Heart left ventricle (tissue), 13 donors: Measurements from ENCODE around the gene HPSE2.

Experiments
- POLR2A ChIP-seq, 2 donors: fragments of 450-650 bp; IDR thresholded peaks; one replicate each; pipeline ENCODE4 v1.6.1; 2017; ENCODE audit warnings: antibody characterized with exemption in 2 of 2, mild to moderate bottlenecking in 2 of 2, moderate library complexity in 2 of 2
- TF ChIP-seq, protein P1 (sequence below), 12 donors: fragments of 200-600 bp; sonication (generic) in 4 of 12; IDR thresholded peaks; one replicate each; pipeline versions ENCODE4 v1.5.0 to v1.8.0; 2018 to 2022; ENCODE audit warnings: antibody characterized with exemption in 12 of 12, mild to moderate bottlenecking in 5 of 12
- donor health status: ischemic (EF 13 %, LVEDD 7.1; RV severe dilation, severe dysfunction).
- donor health status: DM: no; HTN: yes; CAD: no.
- donor health status: DM: no; HTN: no; CAD: no.
- donor health status: ischemic (EF 25% LVEDD 6.9; RV normal size, moderate dysfunction).
- donor health status: ischemic (EF 25% LVEDD 5.7; RV mildly dilated, moderate dysfunction).
- donor health status: ischemic (EF 35%, LVEDD 5.7; RV mildly dilated, moderate dysfunction).
- donor health status: nonischemic (EF 11% LVEDD 7.7; RV severe dilation, severe dysfunction).
- donor health status: DM: yes; HTN: yes; CAD: no.
- donor health status: PGD.
- donor health status: ischemic (EF 29% LVEDD 5.4; RV normal size, mild dysfunction).
- donor health status: nonischemic (EF 23%, LVEDD 6.1; RV moderate dilation, normal function).

DNA sequence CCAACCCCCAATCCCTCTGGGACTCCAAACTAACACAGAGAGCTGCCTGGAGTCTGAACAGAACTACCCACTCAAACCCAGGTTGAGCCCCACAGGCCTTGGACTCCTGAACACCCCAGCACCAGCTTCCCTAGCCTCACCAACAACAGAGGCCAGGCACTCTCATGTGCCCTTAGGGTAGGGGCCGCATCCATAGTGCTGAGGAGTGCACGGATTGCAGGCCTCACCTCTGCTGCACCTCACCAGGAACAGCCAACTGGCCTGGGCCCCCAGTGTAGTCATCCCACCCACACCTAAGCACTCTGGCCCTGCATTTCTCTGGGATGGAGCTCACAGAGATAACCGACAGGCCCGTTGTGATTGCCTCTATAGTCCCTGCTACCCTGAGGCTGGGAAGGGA, 194.2 kb downstream of the HPSE2 start:
- TF ChIP-seq, protein P1, sequence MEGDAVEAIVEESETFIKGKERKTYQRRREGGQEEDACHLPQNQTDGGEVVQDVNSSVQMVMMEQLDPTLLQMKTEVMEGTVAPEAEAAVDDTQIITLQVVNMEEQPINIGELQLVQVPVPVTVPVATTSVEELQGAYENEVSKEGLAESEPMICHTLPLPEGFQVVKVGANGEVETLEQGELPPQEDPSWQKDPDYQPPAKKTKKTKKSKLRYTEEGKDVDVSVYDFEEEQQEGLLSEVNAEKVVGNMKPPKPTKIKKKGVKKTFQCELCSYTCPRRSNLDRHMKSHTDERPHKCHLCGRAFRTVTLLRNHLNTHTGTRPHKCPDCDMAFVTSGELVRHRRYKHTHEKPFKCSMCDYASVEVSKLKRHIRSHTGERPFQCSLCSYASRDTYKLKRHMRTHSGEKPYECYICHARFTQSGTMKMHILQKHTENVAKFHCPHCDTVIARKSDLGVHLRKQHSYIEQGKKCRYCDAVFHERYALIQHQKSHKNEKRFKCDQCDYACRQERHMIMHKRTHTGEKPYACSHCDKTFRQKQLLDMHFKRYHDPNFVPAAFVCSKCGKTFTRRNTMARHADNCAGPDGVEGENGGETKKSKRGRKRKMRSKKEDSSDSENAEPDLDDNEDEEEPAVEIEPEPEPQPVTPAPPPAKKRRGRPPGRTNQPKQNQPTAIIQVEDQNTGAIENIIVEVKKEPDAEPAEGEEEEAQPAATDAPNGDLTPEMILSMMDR (IDR thresholded peaks at IDR 0.05): no peak
- TF ChIP-seq POLR2A (IDR thresholded peaks at IDR 0.05): no peak
